22Rv1 (cell line): ENCODE measurements around the gene LIM2.

Source experiments
- H3K27ac ChIP-seq: fragments of 450-650 bp; 2 replicates; pipeline ENCODE4 v1.5.1; 2017
- CTCF ChIP-seq: fragments of 450-650 bp; IDR thresholded peaks from 2 replicates; pipeline ENCODE4 v1.5.1; 2017; ENCODE audit warnings: mild to moderate bottlenecking
- ZFX ChIP-seq: fragments of 450-650 bp; IDR thresholded peaks from 2 replicates; pipeline ENCODE4 v1.6.1; 2017; ENCODE audit warnings: antibody characterized with exemption, borderline replicate concordance

Gene LIM2

DNA sequence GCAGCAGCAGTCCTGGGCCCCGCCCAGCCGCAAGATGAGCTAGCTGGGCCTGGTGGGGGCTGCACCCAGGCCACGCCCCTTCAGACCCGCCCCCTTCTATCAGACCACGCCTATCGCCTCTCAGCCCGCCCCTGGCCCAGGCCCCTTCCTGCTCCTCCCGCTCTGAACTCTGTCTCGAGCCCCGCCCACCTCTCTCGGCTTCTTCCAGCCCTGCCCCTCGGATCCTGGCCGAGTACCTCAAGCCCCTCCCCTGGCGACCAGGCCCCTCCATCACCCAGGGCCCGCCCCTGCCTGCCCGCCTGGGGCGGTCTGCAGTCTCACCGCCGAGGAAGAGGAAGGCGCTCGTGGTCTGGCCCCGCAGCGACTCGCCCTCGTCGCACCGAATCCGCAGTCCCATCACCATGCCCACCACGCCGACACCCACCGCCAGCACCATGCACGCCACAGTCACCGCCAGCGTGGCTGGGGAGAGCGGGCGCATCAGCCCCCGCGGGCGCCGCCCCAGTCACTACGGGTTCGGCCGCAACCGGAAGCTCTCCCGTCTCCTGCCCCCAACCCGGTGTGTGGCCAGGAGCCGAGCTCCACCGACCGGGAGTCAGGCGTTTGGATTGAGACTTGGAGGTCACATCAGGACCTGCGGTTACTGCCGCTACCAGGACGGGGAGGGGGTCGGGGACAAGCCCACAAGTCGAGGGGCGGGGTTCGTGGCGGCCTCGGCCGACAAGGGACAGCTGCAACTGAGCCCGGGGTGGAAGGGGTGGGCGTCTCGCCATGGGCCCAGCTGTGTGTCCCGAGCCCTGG is 20.0 kb downstream of the LIM2 start:
- H3K27ac ChIP-seq = peak overlapping the region; percentile 99
- TF ChIP-seq CTCF (peak; percentile 5; the same call in 1 of the 2 replicates), ZFX (no peak)

DNA sequence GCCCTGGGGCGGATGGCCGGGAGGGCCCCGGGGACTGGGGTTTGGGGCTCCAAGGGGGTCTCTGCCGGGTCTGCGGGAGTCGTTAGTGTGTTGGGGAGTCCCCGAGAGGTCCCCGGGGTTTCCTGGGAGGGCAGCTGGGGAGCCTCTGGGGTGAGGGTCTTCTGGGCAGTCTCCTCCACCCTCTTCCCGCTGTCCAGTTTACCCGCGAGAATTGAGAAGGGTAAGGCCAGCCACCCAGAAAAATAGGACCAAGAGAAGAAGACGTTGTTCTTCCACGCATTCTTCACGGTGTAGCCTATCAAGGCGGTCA is 20.6 kb downstream of the LIM2 start:
- peak overlapping the region; percentile 99 for H3K27ac ChIP-seq
- no peak for TF ChIP-seq CTCF
- no peak for TF ChIP-seq ZFX

DNA sequence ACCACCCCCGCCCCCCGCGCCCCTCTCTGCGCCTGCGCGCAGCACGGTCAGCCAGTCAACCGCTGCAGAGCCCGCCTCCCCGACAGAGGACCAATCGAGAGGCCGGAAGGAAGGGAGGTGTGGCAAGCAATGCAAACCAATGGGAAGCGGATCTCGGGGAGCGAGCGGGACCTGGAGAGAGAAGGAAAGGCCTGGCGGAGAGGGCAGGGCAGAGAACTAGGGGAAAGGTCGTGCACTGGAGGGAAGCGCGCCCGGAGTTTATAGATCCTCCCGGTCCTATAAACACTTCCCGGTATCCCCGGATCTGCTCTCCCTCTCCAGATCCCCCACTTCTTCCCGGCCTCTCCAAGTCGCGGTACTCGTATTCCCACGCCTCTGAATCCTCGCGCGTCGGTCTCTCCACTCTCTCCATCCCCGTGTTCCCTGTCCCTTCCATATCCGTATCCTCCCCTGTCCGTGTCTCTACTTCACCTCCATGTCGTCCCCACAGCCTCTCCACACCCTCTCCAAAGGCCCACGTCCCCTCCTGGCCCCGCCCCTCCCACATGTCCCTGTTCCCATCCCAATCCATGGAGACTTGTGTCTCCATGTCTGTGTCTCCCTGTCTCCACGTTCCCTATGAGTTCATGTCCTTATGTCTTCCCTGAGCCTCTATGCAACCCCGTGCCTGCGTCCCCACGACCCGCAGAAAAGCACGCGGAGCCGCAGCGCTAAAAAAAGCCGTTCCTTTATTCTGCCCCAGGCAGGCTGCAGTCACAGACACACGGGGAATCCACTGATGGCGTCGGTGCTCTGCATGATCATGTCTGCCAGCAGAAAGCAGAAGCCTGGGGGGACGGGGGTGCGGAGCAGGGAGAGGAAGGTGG is 21.2 kb downstream of the LIM2 start:
- H3K27ac ChIP-seq = peak overlapping the region; percentile 99
- TF ChIP-seq CTCF = no peak
- TF ChIP-seq ZFX = no peak

DNA sequence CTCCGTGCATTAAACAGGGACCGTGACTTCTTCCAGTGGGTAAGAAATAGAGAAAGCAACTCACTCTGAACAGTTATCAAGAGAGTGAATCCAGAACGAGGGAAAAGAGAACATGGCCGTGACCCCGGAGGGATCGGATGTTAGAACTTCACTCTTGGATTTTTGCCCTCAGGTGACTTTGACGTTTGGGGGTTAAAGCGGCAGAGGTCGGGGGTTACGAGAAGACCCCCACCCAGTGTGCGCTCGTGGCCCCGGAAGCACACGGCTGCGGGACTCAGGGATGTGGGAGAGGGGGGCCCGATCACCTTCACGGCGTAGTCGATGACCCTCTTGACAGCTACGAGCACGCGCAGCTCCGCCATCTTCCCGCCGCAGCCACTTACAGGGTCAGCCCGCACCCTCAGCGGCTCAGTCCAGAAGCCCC is 21.8 kb downstream of the LIM2 start, which contains the start of gene ETFB:
Gene ETFB, minus strand, starts transcription at position 424 of the 424 bp plus-strand sequence. Its CDS starts 62 bp downstream, at position 362.
- TF ChIP-seq ZFX (no peak), CTCF (no peak)
- H3K27ac ChIP-seq = peak within 1 kb of the TSS; percentile 99

DNA sequence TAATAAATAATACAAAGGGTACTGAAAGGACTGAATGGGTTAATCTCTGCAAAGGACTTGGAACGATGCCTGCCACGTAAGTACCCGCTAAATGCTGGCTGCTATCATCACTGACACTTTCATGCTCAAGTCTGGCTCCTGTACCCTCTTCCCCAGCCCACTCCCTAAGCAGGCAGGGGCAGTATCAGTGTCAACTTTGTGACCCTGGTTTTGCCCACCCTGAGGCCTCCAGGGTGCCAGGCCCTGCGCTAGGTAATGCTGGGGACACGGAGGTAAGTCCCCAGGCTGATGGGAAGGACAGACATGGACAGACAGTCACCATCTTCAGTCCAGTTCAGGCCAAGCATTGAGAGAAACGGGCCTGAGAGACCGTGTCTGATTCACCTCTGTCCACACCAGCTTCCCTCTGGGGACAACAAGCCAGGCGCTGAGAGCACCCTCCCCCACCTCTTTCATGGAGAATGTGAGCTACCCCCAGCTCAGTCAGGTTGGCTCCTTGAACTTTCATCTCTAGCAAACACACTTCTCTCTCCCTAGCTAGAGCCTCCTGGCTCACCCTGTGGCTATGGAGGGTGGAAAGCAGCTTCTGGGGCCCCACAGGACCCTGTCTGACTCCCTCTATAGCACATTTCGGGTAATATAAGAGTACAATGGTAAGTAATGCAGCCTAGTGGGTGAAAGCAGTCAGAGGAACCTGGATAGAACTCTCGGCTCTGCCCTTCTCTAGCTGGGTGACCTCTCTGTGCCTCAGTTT is 22.4 kb downstream of the LIM2 start:
- peak overlapping the region; percentile 99 for H3K27ac ChIP-seq
- TF ChIP-seq CTCF (no peak), ZFX (no peak)

- TF ChIP-seq ZFX (no peak), CTCF (no peak)
- H3K27ac ChIP-seq = peak overlapping the region; percentile 99
These were observed 23.3 kb downstream of the LIM2 start for GRCh38 chr19:51364200-51365106.
